CMK (cell line): ENCODE data around the gene PCSK6.
"Not testable (repeated sequence)": the region's sequence is repeated elsewhere in the genome, so short reads cannot be mapped to it uniquely, and the experiment has no call there.

Source experiments
- DNase-seq: peaks from one replicate; pipeline ENCODE4 v3.0.0-alpha.2; 2010; ENCODE audit warnings: low read depth

PCSK6 gene

DNA sequence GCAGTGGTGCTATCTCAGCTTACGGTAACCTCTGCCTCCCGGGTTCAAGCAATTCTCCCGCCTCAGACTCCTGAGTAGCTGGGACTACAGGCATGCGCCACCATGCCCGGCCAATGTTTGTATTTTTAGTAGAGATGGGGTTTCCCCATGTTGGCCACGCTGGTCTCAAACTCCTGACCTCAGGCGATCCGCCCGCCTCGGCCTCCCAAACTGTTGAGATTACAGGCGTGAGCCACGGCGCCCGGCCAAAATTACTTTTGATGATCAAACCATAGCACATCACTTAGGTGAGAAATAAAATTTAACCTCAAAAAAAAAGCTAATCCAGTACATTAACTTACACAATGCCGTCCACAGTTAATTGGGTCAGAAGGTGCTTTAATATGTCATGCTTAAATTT lies 114.5 kb downstream of the PCSK6 start:
- not testable (repeated sequence) for DNase-seq

GRCh38 chr15:101374326-101374725 lies 115.2 kb downstream of the PCSK6 start:
- DNase-seq = no peak

DNA sequence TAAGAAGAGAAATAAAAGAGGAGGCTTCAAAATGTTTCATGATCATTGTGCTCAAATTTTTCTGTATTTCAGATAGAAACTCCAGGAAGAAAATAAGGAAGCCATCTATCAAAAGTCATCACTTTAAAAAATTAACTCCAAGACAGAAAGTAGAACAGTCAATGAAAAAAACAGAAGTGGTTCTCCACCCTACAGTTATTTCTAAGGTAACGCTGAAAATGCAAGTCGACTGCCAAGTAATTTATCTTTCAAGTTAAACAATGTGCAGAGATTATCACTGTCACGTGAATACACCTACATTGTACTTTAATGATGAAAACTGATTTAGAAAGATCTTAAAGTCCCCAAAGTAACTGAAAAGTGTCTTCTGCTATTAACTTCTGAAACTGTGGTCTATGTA lies 115.9 kb downstream of the PCSK6 start:
- DNase-seq = no peak

DNA sequence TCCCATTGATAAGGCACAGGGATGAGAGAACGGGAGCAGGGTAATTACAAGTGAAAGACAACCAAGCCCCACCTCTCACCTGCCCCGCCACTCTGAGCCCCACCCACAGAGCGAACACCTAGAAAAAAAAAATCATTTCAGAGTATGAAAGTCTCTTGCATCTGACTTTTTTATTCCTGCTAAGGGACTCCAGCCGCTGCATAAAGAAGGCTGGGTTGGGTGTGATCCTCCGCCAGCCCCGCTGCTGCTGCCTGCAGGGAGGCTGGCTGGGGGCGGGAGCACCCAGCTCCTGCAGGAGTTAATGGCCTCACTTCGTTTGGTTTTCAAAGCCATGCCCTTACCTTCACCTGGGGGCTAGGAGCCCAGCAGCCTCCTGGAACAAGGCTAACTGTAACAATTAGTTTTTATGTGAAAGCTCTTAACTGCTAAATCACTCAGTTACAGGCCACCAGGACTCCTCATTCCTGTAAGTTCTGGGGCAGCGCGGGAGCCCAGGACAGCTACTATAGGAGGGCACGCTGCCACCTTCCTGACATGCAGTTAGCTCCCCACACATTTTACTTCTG lies 116.5 kb downstream of the PCSK6 start:
- no peak for DNase-seq

GRCh38 chr15:101372149-101372577 lies 117.3 kb downstream of the PCSK6 start:
- DNase-seq = no peak

DNA sequence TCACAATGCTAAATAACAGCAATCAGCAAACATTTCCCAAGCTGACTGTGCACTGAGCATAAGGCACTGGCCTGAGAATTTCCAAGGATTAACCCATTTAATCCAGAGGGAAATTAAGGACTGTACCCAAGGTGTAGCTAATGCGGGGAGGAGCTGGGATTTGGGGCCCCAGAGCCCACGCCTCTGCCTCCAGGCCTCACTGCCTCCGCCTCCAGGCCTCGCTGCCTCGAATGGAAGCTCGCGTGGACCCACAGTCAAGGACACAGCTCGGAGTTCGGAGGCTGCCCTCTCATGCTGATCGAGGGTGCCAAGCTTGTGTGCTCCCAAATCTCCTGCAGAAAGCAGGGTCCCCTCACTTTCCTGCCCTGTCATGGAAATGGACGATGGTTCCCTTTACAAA lies 118.0 kb downstream of the PCSK6 start:
- no peak for DNase-seq

GRCh38 chr15:101371081-101371480 lies 118.4 kb downstream of the PCSK6 start:
- DNase-seq = no peak

DNA sequence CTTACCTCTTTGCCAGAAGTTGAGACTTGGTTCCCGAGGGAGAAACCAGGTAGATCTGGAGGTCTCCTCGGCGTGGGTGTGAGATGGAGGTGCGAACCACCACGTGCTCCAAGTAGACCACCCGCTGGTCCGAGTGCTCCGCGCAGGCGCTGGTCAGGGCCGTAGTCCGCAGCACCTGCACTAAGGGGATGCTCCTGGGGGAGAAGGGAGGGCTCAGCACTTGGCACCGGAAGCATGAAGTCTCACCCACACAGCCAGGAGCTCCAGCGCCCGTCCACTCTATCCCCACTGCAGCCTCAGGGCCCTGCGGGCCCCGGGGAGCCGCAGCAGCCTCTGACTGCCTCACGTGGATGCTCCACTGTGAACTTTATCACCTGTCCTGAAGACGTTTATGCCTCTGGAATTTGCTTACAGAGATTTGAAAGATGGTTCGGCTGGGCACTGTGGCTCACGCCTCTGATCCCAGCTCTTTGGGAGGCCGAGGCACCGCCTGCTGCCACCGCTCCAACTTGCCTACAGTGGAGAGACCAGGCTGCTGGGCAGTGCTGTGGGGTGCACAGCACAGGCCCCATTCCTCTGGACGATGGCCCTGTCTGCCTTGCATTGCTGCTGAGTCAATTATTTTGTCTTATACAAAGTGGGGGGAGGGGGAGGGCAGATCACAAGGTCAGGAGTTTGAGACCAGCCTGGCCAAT lies 119.0 kb downstream of the PCSK6 start:
- no peak for DNase-seq

DNA sequence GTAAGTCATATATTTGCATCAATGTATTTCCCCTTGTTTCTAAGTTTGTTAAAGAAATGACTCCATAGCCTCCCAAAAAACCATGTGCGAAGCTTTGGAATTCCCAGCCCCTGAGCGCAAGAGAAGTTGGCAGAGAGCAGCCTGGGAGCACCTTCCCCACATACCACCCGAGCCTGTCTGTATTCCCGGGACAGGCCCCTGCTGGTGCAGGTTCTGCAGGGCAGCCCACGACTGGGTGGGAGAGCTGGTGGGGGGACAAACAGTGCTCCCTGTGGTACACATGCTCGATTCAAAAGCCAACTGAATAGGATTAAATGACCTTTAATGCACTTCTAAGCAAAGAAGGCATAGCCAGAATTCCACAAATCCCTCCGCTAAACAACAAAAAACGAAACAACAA lies 119.8 kb downstream of the PCSK6 start:
- no peak for DNase-seq

DNA sequence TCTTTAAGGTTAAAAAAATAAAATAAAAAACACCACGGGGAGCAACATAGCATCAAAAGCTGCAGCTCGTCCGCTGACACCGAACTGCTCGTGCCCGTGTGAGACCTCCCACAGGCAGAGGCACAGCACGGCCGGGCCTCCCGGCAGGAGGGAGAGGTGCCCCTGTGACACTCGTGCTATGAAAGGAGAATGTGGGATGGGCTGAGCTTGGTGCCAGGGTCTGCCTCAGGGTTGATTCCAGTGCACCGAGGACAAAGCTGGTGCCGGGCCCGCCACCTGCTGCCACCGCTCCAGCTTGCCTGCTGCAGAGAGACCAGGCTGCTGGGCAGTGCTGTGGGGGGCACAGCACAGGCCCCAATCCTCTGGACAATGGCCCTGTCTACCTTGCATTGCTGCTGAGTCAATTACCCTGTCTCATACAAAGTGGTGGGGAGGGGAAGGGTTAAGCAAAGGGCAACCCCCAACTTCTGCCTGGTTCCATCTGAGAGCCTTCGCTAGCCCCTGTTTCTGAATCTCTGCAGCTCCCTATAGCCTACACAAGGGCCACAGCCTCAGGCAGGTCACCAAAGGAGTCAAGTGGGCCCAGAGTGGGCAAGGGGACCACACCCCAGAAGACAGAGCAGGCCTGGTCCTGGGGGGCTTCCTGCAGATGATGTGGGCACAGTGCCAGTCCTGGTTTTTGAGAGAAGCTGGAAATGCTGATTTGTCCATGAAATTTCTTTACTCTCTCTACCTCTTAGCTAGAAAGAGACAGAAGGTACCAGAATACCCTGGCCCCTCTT lies 120.5 kb downstream of the PCSK6 start:
- DNase-seq = no peak

DNA sequence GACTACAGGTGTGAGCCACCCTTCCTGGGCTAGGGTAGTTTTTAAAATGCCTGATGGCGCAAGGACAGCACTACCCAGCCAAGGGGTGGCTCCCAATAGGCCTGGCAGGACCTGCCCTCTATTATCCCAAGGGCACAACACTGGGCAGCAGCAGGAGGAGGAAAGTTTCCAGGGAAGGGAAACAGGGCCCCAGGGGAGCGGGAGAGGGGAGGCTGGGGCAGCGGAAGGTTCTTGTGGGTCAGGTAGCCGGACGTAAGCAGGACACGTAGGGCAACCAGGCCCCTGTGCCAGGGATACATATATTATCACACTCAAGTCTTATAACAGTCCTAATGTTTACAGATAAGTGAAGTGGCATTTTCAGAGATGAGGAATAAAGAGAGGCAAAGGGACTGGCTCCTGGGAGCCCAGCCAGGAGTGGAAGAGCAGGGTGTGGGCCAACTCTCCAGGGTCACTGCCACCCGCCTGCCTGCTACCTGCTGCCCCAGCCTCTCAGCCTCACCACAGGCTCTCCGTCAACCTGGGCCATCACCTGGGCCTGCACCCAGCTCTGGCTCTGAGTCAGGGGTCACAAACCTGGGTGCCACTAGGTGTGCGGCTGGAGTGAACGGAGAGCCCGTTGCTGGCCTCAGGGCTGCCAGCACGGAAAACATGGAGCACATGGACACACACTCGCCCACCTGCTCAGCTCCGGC lies 121.3 kb downstream of the PCSK6 start:
- DNase-seq = no peak

GRCh38 chr15:101366853-101367252 lies 122.7 kb downstream of the PCSK6 start:
- no peak for DNase-seq

DNA sequence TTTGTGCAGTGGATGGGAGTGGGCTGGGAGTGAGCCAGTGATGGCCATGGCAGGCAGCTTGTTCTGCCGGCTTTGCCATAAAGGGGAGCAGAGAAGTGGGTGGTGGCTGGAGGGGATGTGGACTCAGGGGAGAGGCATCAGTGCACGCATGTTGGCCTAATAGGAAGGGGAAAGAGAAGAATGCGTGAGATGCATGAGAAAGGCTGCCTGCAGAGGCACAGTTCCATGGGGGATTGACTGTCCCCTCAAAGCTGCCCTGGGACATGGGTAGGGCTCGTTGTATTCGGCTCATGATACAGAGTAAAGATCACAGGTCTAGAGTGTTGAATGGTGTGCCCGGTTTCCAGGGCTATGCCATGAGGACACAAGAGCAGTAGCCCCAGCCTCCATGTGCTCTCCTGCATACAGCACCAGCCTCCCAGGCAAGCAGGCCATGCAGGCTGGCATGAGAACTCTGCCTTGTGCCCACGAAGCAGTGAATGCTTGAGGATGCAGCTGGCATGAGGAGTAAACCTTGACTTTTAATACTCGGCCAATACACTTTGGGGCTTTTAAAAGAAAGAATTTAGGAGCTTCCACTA lies 126.4 kb downstream of the PCSK6 start:
- no peak for DNase-seq

DNA sequence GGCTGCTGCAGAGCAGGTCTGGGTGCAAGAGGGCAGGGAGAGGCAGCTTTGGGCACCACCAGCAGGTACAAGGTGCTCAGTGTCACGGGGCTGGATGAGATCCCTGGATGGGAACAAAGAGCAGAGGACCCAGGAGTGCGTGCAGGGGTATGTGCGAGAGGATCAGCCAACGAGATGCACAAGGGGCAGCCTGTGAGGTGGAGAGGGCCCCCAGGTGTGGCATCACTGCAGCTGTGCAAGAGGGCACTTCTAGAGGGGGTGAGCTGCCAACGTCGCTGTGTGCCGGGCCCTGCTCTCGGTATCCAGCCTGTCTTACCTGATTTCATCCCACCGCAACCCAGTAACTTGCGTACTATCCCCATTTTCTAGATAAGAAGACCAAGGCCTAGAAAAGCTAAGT lies 127.1 kb downstream of the PCSK6 start:
- no peak for DNase-seq

DNA sequence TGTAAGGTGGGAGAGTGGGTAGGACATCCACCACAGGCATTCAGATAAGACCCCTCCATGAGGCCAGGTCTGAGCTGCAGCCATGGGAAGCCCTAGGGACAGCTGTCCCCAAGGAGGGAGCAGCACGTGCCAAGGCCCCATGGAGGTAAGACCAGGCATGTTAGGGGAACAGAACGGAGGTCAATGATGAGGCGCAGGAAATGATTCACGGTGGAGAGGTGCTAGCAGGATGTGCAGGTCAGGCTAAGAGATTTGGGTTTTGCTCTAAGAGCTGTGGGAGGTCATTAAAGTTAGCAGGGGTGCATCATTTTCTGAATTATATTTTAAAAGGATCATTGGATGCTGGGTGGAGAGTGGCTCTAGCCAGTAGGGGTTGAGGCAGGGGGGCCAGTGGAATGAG lies 128.1 kb downstream of the PCSK6 start:
- DNase-seq = no peak

DNA sequence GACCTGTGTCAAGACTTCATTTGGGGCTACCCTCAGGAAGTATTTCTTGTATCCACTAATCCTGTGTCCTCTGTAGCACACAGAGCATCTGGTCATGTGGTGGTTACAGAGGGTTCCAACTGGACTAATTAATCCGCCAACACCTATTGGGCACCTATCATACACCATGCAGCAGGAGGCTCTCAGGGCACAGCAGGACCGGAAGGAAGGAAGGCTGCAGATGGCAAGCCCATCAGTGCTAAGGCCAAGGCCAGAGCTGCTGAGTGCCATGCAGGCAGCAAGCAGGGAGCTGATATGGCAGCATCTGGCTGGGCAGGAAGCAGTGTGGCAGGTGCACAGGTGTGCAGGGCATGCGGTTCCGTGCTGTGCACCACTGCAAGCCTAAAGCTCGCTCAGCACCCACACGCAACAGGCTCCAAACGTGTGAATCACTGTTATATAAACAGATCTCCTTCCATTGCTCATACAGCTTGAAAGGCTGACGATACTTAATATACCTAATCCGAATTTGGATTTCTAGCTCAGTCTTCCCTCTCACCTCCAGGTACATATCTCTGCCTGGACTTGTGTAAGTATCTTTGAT lies 130.1 kb downstream of the PCSK6 start:
- DNase-seq = no peak

- DNase-seq = no peak
Measured at GRCh38 chr15:101358895-101359294, 130.6 kb downstream of the PCSK6 start.

DNA sequence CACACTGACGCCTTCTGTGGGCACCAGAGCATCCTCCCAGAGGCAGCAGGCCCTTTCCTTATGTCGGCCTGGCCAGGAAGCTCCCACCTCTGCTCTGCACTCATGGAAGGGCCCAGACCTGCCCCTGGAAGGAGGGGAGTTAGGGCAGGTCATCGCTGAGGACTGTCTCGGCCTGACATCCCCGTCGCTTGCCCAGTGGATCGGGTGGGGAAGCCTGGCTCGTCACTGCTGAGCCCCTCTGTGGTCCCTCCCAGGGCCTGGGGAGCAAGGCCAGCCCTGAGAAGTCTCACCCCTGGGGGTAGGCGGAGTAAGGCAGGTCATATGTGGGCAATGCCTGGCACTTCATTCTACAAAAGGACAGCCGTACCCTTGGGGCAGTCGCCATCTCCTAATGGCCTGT lies 131.6 kb downstream of the PCSK6 start:
- DNase-seq = no peak

DNA sequence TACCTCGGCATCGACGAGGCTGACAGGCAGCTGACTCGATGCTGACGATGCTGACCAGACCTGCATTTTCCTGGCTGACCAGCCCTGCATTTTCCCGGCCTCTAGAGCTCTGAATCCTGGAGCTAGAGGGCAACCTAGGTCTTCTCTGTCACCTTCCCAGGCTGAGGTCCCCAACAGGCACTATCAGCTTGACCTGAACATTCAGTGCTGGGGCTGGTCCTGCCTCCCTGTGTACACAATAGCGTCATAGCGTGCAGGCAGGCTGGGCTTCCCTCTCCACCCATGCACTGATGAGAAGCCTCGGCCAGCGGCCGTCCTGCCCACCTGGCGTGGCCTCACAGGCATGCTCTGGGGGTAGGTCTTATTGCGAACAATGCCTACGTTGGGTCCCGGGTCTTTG lies 132.2 kb downstream of the PCSK6 start:
- DNase-seq = no peak

- DNase-seq = not testable (repeated sequence)
Measured at GRCh38 chr15:101356512-101357172, 132.9 kb downstream of the PCSK6 start.

- no peak for DNase-seq
Measured at GRCh38 chr15:101355678-101356464, 133.6 kb downstream of the PCSK6 start.
